HFF-Myc (cell line): ENCODE measurements around the gene AGAP1.

Source experiments
- DNase-seq: peaks from one replicate; pipeline ENCODE4 v3.0.0-alpha.2; 2011; ENCODE audit warnings: low read depth; ENCODE audit errors: extremely low read depth
- H3K4me3 ChIP-seq: replicated peaks from 2 replicates; pipeline ENCODE4 v1.5.1; 2011; ENCODE audit warnings: low read depth, mild to moderate bottlenecking, control low read depth, low read length
- TF ChIP-seq, protein P1 (sequence below): IDR thresholded peaks from 2 replicates; pipeline ENCODE4 v1.5.1; 2012; ENCODE audit warnings: mild to moderate bottlenecking, low read depth, low read length, control low read depth; ENCODE audit errors: missing control alignments

Gene AGAP1

DNA sequence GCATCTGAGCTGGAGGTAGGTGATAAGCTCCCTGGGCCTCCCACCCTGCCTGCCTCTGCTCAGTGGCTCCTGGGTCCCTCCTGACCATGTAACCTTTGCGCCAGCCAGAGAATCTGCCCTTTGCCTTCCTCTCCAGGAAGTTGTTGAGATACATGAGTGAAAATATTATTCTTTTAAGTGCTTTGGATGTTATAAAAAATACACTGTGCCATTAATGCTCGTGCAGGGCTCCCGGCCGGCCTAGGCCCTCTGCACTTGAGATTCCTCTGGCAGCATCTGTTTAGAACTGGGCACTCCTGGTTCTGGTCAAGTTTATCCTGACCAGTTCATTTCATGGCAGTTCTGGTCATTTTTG, 18.8 kb downstream of the AGAP1 start:
- TF ChIP-seq, protein P1, sequence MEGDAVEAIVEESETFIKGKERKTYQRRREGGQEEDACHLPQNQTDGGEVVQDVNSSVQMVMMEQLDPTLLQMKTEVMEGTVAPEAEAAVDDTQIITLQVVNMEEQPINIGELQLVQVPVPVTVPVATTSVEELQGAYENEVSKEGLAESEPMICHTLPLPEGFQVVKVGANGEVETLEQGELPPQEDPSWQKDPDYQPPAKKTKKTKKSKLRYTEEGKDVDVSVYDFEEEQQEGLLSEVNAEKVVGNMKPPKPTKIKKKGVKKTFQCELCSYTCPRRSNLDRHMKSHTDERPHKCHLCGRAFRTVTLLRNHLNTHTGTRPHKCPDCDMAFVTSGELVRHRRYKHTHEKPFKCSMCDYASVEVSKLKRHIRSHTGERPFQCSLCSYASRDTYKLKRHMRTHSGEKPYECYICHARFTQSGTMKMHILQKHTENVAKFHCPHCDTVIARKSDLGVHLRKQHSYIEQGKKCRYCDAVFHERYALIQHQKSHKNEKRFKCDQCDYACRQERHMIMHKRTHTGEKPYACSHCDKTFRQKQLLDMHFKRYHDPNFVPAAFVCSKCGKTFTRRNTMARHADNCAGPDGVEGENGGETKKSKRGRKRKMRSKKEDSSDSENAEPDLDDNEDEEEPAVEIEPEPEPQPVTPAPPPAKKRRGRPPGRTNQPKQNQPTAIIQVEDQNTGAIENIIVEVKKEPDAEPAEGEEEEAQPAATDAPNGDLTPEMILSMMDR, result no peak

DNA sequence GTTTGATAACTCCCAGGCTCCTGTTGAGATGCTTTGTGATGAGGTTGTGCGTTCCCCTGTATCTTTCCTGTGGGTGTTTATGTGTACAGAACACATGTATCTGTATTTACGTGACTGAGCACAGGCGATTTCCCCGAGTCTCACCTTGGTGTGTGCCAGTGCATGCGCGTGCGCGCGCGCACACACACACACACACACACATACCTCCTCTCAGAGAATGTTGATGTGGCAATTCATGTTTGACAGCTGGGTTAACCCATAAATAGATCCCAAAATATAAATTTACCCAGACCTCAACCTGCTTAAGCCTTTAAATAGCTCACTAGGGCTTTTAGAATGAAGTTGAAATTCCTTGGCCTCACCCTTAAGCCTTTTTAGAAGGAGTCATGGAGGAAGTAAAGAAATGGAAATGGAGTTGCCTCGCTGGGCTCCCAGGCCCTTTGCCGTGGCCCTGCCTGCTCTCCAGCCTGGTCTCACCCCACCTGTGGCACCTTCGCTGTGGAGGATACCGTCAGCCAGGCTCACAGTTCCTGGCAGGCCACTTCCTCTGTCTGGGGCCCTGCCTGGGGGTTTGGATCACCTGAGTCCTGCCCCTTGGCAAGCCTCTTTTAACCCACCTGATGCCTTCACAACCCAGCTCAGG, 20.3 kb downstream of the AGAP1 start:
- no peak for DNase-seq
- TF ChIP-seq, protein P1, result no peak
- H3K4me3 ChIP-seq, result no peak overlapping the region

More for the DNA sequence above, 18.8 kb downstream of the AGAP1 start:
- H3K4me3 ChIP-seq, result no peak overlapping the region
- no peak for DNase-seq

DNA sequence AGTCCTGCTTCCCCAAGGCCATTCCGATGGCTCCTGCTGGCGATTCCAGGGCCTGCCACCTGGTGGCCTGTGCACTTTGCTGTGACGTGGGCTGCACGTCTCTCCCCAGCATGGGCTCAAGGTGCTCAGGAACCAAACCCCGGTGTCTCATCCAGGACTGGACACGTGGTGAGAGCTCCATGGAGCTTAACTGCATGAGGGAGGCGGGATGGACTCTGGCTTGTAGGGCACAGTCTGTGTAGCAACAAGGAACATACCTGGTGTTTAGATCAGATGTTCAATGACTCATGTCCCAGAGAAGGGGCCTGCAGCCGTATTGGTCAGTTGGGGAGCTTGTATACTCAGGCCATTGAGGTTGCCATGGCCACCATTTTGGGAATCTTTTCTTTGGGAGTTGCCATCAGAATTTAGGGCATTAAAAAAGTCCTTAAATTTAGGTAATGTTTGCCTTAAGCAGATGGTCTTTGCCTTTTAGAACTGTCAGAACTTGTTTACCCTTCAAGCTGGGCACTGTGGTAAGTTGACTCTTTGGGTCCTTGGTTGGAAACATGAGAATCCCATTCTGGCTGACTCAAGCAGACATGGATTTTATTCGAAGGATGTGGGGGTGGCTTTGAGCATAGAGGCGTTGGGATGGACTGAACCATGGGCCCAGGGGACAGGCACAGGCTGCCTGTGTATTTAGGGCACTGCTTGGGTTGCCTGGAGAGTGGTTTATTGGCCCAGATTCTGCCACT, 21.0 kb downstream of the AGAP1 start:
- DNase-seq, result no peak
- TF ChIP-seq, protein P1, result no peak
- no peak overlapping the region for H3K4me3 ChIP-seq

DNA sequence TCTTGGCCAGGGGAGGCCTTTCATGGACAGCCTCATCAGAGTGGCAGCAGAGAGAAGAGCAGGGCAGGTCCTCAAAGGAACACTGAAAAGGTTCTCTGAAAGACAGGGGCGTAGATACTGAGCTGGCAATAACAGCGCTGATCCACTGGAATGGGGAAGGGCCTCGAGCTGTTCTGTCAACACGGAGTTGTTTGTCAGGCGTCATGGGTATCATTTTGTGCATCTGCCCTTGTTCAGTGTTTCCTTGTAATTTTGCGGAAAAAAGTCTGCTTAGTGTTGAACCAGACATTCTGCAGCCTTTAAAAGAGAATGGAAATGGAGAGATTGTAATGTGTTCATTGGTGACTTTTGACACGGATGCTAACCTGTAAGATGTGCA, 21.5 kb downstream of the AGAP1 start:
- DNase-seq, result no peak
- no peak overlapping the region for H3K4me3 ChIP-seq
- TF ChIP-seq, protein P1, result no peak

DNA sequence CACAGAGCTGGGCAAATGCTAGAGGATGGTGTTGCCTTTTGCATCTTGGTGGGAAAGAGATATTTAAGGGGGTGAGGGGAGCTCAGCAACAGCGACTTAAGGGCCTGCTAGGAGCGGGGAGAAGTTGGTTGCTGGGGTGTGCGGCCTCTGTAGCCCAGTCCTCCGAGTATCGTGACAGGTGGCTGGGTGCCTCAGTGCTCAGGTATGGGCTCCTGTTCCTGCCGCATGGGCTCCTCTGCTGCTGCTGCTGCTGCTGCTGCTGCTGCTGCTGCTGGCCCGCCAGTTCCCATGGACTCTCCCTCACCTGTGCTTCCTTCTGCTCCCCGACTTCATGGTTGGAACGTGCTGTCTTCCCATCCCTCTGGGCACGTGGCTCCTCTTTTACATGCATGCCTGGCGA, 22.0 kb downstream of the AGAP1 start:
- DNase-seq, result no peak
- no peak overlapping the region for H3K4me3 ChIP-seq
- TF ChIP-seq, protein P1, result no peak

DNA sequence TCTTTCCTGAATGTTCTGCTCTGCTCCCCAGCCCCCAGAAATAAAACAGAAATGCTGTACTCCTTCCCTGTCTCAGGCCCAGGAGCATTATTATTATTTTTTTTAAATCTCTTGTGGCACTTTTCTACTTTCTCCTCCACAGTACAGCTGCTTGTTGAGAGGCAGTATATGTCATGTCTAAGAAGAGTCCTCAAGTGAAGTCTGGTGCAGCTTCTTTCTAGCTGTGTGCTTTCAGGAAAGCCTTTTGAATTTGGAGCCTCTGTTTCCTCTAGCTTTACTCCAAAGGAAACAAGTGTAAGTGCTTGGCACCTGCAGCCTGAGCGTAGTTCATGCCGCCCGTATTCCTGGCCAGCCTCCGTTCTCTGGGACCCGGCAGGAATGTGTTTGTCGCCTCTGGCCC, 22.4 kb downstream of the AGAP1 start:
- DNase-seq, result no peak
- TF ChIP-seq, protein P1, result no peak
- H3K4me3 ChIP-seq, result no peak overlapping the region
